GM12864 (cell line): ENCODE measurements around the gene SKIC2.
A peak's percentile ranks its signal among the peaks of the same experiment; 100 is the strongest.

Experiments used
- DNase-seq: peaks from one replicate; pipeline ENCODE4 v3.0.0-alpha.2; 2011; ENCODE audit warnings: low read depth
- H3K4me3 ChIP-seq: 2 replicates; pipeline ENCODE4 v1.5.1; 2011; ENCODE audit warnings: mild to moderate bottlenecking, low read depth, low read length, control low read depth
- CTCF ChIP-seq: IDR thresholded peaks from 2 replicates; pipeline ENCODE4 v1.5.1; 2011; ENCODE audit warnings: low read depth, mild to moderate bottlenecking, moderate library complexity, low read length, control low read depth, inconsistent platforms; ENCODE audit errors: missing control alignments

SKIC2 gene

GRCh38 chr6:31919624-31920303 is 39.2 kb upstream of the SKIC2 start:
- H3K4me3 ChIP-seq, result no peak overlapping the region
- no peak for TF ChIP-seq CTCF
- DNase-seq, result no peak

- no peak for TF ChIP-seq CTCF
- DNase-seq, result no peak
- H3K4me3 ChIP-seq, result no peak overlapping the region
Measured at GRCh38 chr6:31920811-31921210, 38.2 kb upstream of the SKIC2 start.

- no peak overlapping the region for H3K4me3 ChIP-seq
- no peak for DNase-seq
- TF ChIP-seq CTCF, result peak; percentile 27
Measured at GRCh38 chr6:31922942-31923341, 36.0 kb upstream of the SKIC2 start.

- no peak within 1 kb of the TSS for H3K4me3 ChIP-seq
- TF ChIP-seq CTCF, result no peak
- no peak for DNase-seq
Measured at GRCh38 chr6:31927242-31927862, 31.6 kb upstream of the SKIC2 start, which contains the start of gene C2. C2 (plus strand) TSS chr6:31927717; CDS start chr6:31927753, 36 bp downstream.

GRCh38 chr6:31927863-31928671 is 30.9 kb upstream of the SKIC2 start:
- no peak for TF ChIP-seq CTCF
- no peak overlapping the region for H3K4me3 ChIP-seq
- no peak for DNase-seq

GRCh38 chr6:31928672-31928939 is 30.4 kb upstream of the SKIC2 start:
- no peak for DNase-seq
- H3K4me3 ChIP-seq, result no peak overlapping the region
- TF ChIP-seq CTCF, result no peak
